Superior temporal gyrus (tissue), 1 donor: ENCODE data around the gene BRAP.
"Not testable (repeated sequence)": the region's sequence is repeated elsewhere in the genome, so short reads cannot be mapped to it uniquely, and the experiment has no call there.

Experiments
- DNase-seq: peaks from one replicate; pipeline ENCODE4 v3.0.0-alpha.2; 2016; ENCODE audit errors: extremely low spot score

BRAP gene

GRCh38 chr12:111677186-111677585 is 8.6 kb downstream of the BRAP start:
- DNase-seq: no peak

- DNase-seq: no peak
Observed at GRCh38 chr12:111673503-111673902, 12.3 kb downstream of the BRAP start.

GRCh38 chr12:111672822-111673381 is 12.9 kb downstream of the BRAP start:
- no peak for DNase-seq

GRCh38 chr12:111664961-111665865 is 20.5 kb downstream of the BRAP start:
- peak; percentile 62 for DNase-seq

GRCh38 chr12:111664499-111664898 is 21.3 kb downstream of the BRAP start:
- DNase-seq: no peak

GRCh38 chr12:111656016-111656415 is 29.7 kb downstream of the BRAP start:
- no peak for DNase-seq

- no peak for DNase-seq
Observed at GRCh38 chr12:111655356-111655755, 30.4 kb downstream of the BRAP start.

- peak; percentile 75 for DNase-seq
Observed at GRCh38 chr12:111653596-111653995, 32.2 kb downstream of the BRAP start.

- DNase-seq: not testable (repeated sequence)
Observed at GRCh38 chr12:111652530-111652929, 33.2 kb downstream of the BRAP start.

- DNase-seq: no peak
Observed at GRCh38 chr12:111650912-111651311, 34.8 kb downstream of the BRAP start.

GRCh38 chr12:111645433-111645832 is 40.3 kb downstream of the BRAP start:
- no peak for DNase-seq

GRCh38 chr12:111643427-111643826 is 42.3 kb downstream of the BRAP start:
- DNase-seq: no peak

GRCh38 chr12:111642681-111643426 is 42.9 kb downstream of the BRAP start:
- DNase-seq: no peak

GRCh38 chr12:111640506-111640905 is 45.2 kb downstream of the BRAP start:
- DNase-seq: no peak

- DNase-seq: no peak
Observed at GRCh38 chr12:111638556-111638955, 47.2 kb downstream of the BRAP start.

- peak; percentile 62 for DNase-seq
Observed at GRCh38 chr12:111636209-111636945, 49.4 kb downstream of the BRAP start.

- DNase-seq: no peak
Observed at GRCh38 chr12:111635524-111635923, 50.2 kb downstream of the BRAP start.

- no peak for DNase-seq
Observed at GRCh38 chr12:111628505-111629260, 57.1 kb downstream of the BRAP start.

- DNase-seq: no peak
Observed at GRCh38 chr12:111626230-111626629, 59.5 kb downstream of the BRAP start.

- DNase-seq: no peak
Observed at GRCh38 chr12:111624540-111624939, 61.2 kb downstream of the BRAP start.

GRCh38 chr12:111617841-111618240 is 67.9 kb downstream of the BRAP start:
- not testable (repeated sequence) for DNase-seq
